Measurements from ENCODE around the gene GPR158.

GRCh38 chr10:25522294-25522693 lies 347.5 kb downstream of the GPR158 start:
- TF ChIP-seq USF2 (CRISPR knock-in tag; IDR thresholded peaks at IDR 0.05) (no peak), FOXM1 (IDR thresholded peaks at IDR 0.05; ENCODE audit: low read depth) (no peak), FOXM1 (CRISPR knock-in tag; IDR thresholded peaks at IDR 0.05; ENCODE audit: low read depth) (no peak), SIN3A (IDR thresholded peaks at IDR 0.05; ENCODE audit: borderline replicate concordance in 2 of 2, control insufficient read depth in 1 of 2, low read depth in 2 of 2, low read length in 2 of 2) (no peak)
